GM23338 (cell line): ENCODE results near the gene SUSD1. TPM values are rescaled to one million over a fixed set of nuclear protein-coding genes. Genes with fewer than 3 reads are reported as not detected.

ENCODE experiments used
- ATAC-seq: fragments of 200-7000 bp; cut with Tn5 transposase; 3 replicates; pipeline ENCODE4 v1.9.1; 2020
- DNase-seq: peaks from one replicate; pipeline ENCODE4 v3.0.0-alpha.2; 2015; ENCODE audit warnings: low spot score
- H2AFZ ChIP-seq: fragments of 200-600 bp; sonication (generic); 2 replicates; pipeline ENCODE4 v1.8.0; 2016; ENCODE audit warnings: antibody characterized with exemption, mild to moderate bottlenecking, moderate library complexity
- H3F3A ChIP-seq: fragments of 200-600 bp; sonication (generic); replicated peaks from 2 replicates; pipeline ENCODE4 v1.8.0; 2017; ENCODE audit warnings: antibody characterized with exemption, mixed run types, low read depth
- H3K27ac ChIP-seq: fragments of 200-600 bp; sonication (generic); 2 replicates; pipeline ENCODE4 v1.6.1; 2016; ENCODE audit warnings: low read depth
- H3K27me3 ChIP-seq: fragments of 200-600 bp; sonication (generic); 2 replicates; pipeline ENCODE4 v1.8.0; 2016; ENCODE audit warnings: mild to moderate bottlenecking, mixed run types, moderate library complexity; ENCODE audit not compliant: insufficient read depth
- H3K36me3 ChIP-seq: fragments of 200-600 bp; sonication (generic); 2 replicates; pipeline ENCODE4 v1.8.0; 2016; ENCODE audit warnings: mild to moderate bottlenecking; ENCODE audit not compliant: insufficient read depth
- H3K4me1 ChIP-seq: fragments of 200-600 bp; sonication (generic); 2 replicates; pipeline ENCODE4 v1.8.0; 2016; ENCODE audit warnings: mild to moderate bottlenecking, moderate library complexity; ENCODE audit not compliant: insufficient read depth
- H3K4me2 ChIP-seq: fragments of 200-600 bp; sonication (generic); 2 replicates; pipeline ENCODE4 v1.7.1; 2017; ENCODE audit warnings: mixed run types
- H3K4me3 ChIP-seq: fragments of 200-600 bp; sonication (generic); 2 replicates; pipeline ENCODE4 v1.6.1; 2016; ENCODE audit warnings: mixed run types
- H3K79me2 ChIP-seq: fragments of 200-600 bp; sonication (generic); replicated peaks from 2 replicates; pipeline ENCODE4 v1.8.0; 2017; ENCODE audit warnings: mild to moderate bottlenecking; ENCODE audit not compliant: insufficient read depth
- H3K9me2 ChIP-seq: fragments of 200-600 bp; sonication (generic); 2 replicates; pipeline ENCODE4 v1.8.0; 2017; ENCODE audit not compliant: insufficient read depth
- H4K20me1 ChIP-seq: fragments of 200-600 bp; sonication (generic); replicated peaks from 2 replicates; pipeline ENCODE4 v1.8.0; 2017; ENCODE audit warnings: mild to moderate bottlenecking; ENCODE audit not compliant: insufficient read depth
- H3K27ac Mint-ChIP-seq: 2 replicates; pipeline ENCODE4 v1.8.0; 2020; ENCODE audit warnings: inconsistent platforms, mild to moderate bottlenecking, moderate library complexity, mixed read lengths
- H3K27me3 Mint-ChIP-seq: 3 replicates; pipeline ENCODE4 v1.8.0; 2022; ENCODE audit warnings: low read depth, mild to moderate bottlenecking, moderate library complexity, mixed read lengths, inconsistent platforms; ENCODE audit not compliant: insufficient read depth, poor library complexity
- H3K36me3 Mint-ChIP-seq: 3 replicates; pipeline ENCODE4 v1.8.0; 2021; ENCODE audit warnings: low read depth, mild to moderate bottlenecking, inconsistent platforms, moderate library complexity, mixed read lengths
- H3K4me1 Mint-ChIP-seq: 3 replicates; pipeline ENCODE4 v1.8.0; 2020; ENCODE audit warnings: mild to moderate bottlenecking, inconsistent platforms, mixed read lengths
- H3K4me3 Mint-ChIP-seq: 3 replicates; pipeline ENCODE4 v1.8.0; 2021; ENCODE audit warnings: moderate library complexity, mild to moderate bottlenecking, inconsistent platforms, mixed read lengths
- H3K9me3 Mint-ChIP-seq: 3 replicates; pipeline ENCODE4 v1.8.0; 2020; ENCODE audit warnings: moderate library complexity, mild to moderate bottlenecking, inconsistent platforms, mixed read lengths
- CREB1 ChIP-seq: fragments of 250-450 bp; sonication (Bioruptor Pico); IDR thresholded peaks from 2 replicates; pipeline ENCODE4 v1.5.0; 2020; ENCODE audit warnings: low read depth, mild to moderate bottlenecking, moderate library complexity
- CTCF ChIP-seq, 2 experiments: fragments of 200-600 bp in 1 of 2; sonication (generic) in 1 of 2; conservative IDR thresholded peaks; 2 replicates each; pipeline versions ENCODE4 v1.5.1 to v1.6.1; 2016 to 2017; ENCODE audit warnings: antibody characterized with exemption in 2 of 2, low read depth in 2 of 2, mild to moderate bottlenecking in 2 of 2, moderate library complexity in 1 of 2
- EZH2 ChIP-seq: fragments of 200-600 bp; sonication (generic); IDR thresholded peaks from one replicate; pipeline ENCODE4 v1.8.0; 2017; ENCODE audit warnings: antibody characterized with exemption, mild to moderate bottlenecking, low read depth; ENCODE audit not compliant: unreplicated experiment
- EZH2phosphoT487 ChIP-seq: fragments of 200-600 bp; sonication (generic); IDR thresholded peaks from one replicate; pipeline ENCODE4 v1.8.1; 2018; ENCODE audit warnings: antibody characterized with exemption; ENCODE audit not compliant: unreplicated experiment
- JUNB ChIP-seq: IDR thresholded peaks from one replicate; pipeline ENCODE4 v1.6.1; 2016; ENCODE audit warnings: antibody characterized with exemption; ENCODE audit not compliant: unreplicated experiment
- NANOG ChIP-seq: IDR thresholded peaks from 2 replicates; pipeline ENCODE4 v1.6.1; 2016; ENCODE audit warnings: antibody characterized with exemption, borderline replicate concordance
- POLR2AphosphoS5 ChIP-seq: IDR thresholded peaks from 2 replicates; pipeline ENCODE4 v1.6.1; 2016; ENCODE audit warnings: antibody characterized with exemption, low read depth
- REST ChIP-seq: IDR thresholded peaks from one replicate; pipeline ENCODE4 v1.6.1; 2018; ENCODE audit warnings: antibody characterized with exemption; ENCODE audit not compliant: unreplicated experiment
- STAT1 ChIP-seq: IDR thresholded peaks from one replicate; pipeline ENCODE4 v1.6.1; 2016; ENCODE audit warnings: antibody characterized with exemption; ENCODE audit not compliant: unreplicated experiment
- ZNF114 ChIP-seq: fragments of 250-450 bp; sonication (Bioruptor Pico); IDR thresholded peaks from 2 replicates; pipeline ENCODE4 v1.5.0; 2020; ENCODE audit warnings: mild to moderate bottlenecking, moderate library complexity
- ZNF331 ChIP-seq: fragments of 250-450 bp; sonication (Bioruptor Pico); IDR thresholded peaks from 2 replicates; pipeline ENCODE4 v1.5.0; 2020; ENCODE audit warnings: low read depth, mild to moderate bottlenecking, moderate library complexity
- polyA plus RNA-seq: library from polyadenylated mRNA; unstranded; fragments of >200 nt; fragmentation: Nextera tagmentation; extraction: Ambion mirVana; gene quantifications from 2 replicates; pipeline ENCODE4 v1.2.1, GENCODE V29; 2016
- total RNA-seq: library from RNA; depleted of rRNA; stranded (reverse); fragments of >200 nt; shearing (Covaris generic); gene quantifications from 2 replicates; pipeline ENCODE4 v1.2.3, GENCODE V29; 2014
- TF ChIP-seq, protein P1 (sequence below): IDR thresholded peaks from 2 replicates; pipeline ENCODE4 v1.6.1; 2016; ENCODE audit warnings: antibody characterized with exemption
- TF ChIP-seq, protein P2 (sequence below): fragments of 250-450 bp; sonication (Bioruptor Pico); IDR thresholded peaks from 2 replicates; pipeline ENCODE4 v1.5.0; 2020; ENCODE audit warnings: mild to moderate bottlenecking, moderate library complexity

Gene SUSD1
- total and polyA plus RNA-seq, 2 experiments from 2014 or later, result 1.2 to 6.4 TPM

DNA sequence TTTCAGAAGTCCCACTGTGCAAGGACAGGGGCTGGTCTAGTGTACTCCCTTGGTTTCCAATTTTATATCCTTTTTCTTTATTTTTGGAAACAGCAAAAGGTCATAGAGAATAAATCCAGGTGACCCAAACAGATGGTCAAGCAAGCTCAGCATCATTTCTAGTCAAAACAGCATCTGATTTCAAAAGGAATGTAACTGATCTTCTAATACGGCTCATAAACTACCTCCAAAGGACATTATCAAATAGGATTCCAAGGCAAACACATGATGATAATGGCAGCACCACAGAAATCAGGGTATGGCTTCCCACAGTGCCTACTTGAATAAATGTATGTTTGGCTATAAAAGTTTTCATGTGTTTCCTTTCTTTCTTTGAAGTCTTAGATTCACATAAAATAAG is 57.1 kb downstream of the SUSD1 start:
- H3K27me3 ChIP-seq, result no peaks in the 10 kb centered on the region
- no peaks in the 10 kb centered on the region for H3K36me3 ChIP-seq
- H3K4me3 ChIP-seq, result no peak overlapping the region
- ATAC-seq (no peak), DNase-seq (no peak)
- no peaks in the 10 kb centered on the region for H4K20me1 ChIP-seq
- H2AFZ ChIP-seq, result no peak overlapping the region
- H3K79me2 ChIP-seq, result no peaks in the 10 kb centered on the region
- H3F3A ChIP-seq, result no peaks in the 10 kb centered on the region
- no peak overlapping the region for H3K4me3 Mint-ChIP-seq
- peaks cover 21% of the 10 kb centered on the region for H3K4me1 Mint-ChIP-seq
- H3K9me3 Mint-ChIP-seq, result no peaks in the 10 kb centered on the region
- H3K27ac Mint-ChIP-seq, result no peak overlapping the region
- no peak overlapping the region for H3K27ac ChIP-seq
- H3K9me2 ChIP-seq, result no peaks in the 10 kb centered on the region
- H3K4me2 ChIP-seq, result no peak overlapping the region
- no peak for TF ChIP-seq STAT1
- TF ChIP-seq EZH2, result no peak
- no peak for TF ChIP-seq JUNB
- no peak for TF ChIP-seq ZNF331 (CRISPR knock-in tag)
- no peak for TF ChIP-seq REST
- no peak for TF ChIP-seq EZH2phosphoT487
- TF ChIP-seq, protein P1, sequence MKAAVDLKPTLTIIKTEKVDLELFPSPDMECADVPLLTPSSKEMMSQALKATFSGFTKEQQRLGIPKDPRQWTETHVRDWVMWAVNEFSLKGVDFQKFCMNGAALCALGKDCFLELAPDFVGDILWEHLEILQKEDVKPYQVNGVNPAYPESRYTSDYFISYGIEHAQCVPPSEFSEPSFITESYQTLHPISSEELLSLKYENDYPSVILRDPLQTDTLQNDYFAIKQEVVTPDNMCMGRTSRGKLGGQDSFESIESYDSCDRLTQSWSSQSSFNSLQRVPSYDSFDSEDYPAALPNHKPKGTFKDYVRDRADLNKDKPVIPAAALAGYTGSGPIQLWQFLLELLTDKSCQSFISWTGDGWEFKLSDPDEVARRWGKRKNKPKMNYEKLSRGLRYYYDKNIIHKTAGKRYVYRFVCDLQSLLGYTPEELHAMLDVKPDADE, result no peak
- TF ChIP-seq, protein P2, sequence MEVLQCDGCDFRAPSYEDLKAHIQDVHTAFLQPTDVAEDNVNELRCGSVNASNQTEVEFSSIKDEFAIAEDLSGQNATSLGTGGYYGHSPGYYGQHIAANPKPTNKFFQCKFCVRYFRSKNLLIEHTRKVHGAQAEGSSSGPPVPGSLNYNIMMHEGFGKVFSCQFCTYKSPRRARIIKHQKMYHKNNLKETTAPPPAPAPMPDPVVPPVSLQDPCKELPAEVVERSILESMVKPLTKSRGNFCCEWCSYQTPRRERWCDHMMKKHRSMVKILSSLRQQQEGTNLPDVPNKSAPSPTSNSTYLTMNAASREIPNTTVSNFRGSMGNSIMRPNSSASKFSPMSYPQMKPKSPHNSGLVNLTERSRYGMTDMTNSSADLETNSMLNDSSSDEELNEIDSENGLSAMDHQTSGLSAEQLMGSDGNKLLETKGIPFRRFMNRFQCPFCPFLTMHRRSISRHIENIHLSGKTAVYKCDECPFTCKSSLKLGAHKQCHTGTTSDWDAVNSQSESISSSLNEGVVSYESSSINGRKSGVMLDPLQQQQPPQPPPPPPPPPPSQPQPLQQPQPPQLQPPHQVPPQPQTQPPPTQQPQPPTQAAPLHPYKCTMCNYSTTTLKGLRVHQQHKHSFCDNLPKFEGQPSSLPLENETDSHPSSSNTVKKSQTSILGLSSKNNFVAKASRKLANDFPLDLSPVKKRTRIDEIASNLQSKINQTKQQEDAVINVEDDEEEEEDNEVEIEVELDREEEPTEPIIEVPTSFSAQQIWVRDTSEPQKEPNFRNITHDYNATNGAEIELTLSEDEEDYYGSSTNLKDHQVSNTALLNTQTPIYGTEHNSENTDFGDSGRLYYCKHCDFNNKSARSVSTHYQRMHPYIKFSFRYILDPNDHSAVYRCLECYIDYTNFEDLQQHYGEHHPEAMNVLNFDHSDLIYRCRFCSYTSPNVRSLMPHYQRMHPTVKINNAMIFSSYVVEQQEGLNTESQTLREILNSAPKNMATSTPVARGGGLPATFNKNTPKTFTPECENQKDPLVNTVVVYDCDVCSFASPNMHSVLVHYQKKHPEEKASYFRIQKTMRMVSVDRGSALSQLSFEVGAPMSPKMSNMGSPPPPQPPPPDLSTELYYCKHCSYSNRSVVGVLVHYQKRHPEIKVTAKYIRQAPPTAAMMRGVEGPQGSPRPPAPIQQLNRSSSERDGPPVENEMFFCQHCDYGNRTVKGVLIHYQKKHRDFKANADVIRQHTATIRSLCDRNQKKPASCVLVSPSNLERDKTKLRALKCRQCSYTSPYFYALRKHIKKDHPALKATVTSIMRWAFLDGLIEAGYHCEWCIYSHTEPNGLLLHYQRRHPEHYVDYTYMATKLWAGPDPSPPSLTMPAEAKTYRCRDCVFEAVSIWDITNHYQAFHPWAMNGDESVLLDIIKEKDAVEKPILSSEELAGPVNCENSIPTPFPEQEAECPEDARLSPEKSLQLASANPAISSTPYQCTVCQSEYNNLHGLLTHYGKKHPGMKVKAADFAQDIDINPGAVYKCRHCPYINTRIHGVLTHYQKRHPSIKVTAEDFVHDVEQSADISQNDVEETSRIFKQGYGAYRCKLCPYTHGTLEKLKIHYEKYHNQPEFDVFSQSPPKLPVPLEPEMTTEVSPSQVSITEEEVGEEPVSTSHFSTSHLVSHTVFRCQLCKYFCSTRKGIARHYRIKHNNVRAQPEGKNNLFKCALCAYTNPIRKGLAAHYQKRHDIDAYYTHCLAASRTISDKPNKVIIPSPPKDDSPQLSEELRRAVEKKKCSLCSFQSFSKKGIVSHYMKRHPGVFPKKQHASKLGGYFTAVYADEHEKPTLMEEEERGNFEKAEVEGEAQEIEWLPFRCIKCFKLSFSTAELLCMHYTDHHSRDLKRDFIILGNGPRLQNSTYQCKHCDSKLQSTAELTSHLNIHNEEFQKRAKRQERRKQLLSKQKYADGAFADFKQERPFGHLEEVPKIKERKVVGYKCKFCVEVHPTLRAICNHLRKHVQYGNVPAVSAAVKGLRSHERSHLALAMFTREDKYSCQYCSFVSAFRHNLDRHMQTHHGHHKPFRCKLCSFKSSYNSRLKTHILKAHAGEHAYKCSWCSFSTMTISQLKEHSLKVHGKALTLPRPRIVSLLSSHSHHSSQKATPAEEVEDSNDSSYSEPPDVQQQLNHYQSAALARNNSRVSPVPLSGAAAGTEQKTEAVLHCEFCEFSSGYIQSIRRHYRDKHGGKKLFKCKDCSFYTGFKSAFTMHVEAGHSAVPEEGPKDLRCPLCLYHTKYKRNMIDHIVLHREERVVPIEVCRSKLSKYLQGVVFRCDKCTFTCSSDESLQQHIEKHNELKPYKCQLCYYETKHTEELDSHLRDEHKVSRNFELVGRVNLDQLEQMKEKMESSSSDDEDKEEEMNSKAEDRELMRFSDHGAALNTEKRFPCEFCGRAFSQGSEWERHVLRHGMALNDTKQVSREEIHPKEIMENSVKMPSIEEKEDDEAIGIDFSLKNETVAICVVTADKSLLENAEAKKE, result no peak
- no peak for TF ChIP-seq CTCF (conservative IDR thresholded peaks at IDR 0.05; ENCODE audit: low read depth in 2 of 2)
- TF ChIP-seq CREB1, result no peak
- no peak for TF ChIP-seq POLR2AphosphoS5
- no peak for TF ChIP-seq NANOG
- no peak for TF ChIP-seq ZNF114 (CRISPR knock-in tag)
- no peaks in the 10 kb centered on the region for H3K36me3 Mint-ChIP-seq
- peaks cover 2% of the 10 kb centered on the region for H3K27me3 Mint-ChIP-seq
- peaks cover 9% of the 10 kb centered on the region for H3K4me1 ChIP-seq
